HPDE6-E6E7 (cell line): ENCODE measurements around the gene ZBED4.

ENCODE experiments used
- DNase-seq: peaks from one replicate; pipeline ENCODE4 v3.0.0; 2011; ENCODE audit warnings: missing footprints; ENCODE audit errors: extremely low spot score

ZBED4 gene

GRCh38 chr22:49921508-49922278 lies 68.0 kb downstream of the ZBED4 start:
- DNase-seq = no peak

- no peak for DNase-seq
Observed at GRCh38 chr22:49922484-49922883, 68.8 kb downstream of the ZBED4 start.

- no peak for DNase-seq
Observed at GRCh38 chr22:49922926-49923325, 69.3 kb downstream of the ZBED4 start.

GRCh38 chr22:49923445-49923844 lies 69.8 kb downstream of the ZBED4 start:
- no peak for DNase-seq

GRCh38 chr22:49924113-49924833 lies 70.6 kb downstream of the ZBED4 start:
- DNase-seq = no peak

GRCh38 chr22:49925525-49926128 lies 72.0 kb downstream of the ZBED4 start:
- DNase-seq = no peak

GRCh38 chr22:49926916-49927315 lies 73.3 kb downstream of the ZBED4 start:
- no peak for DNase-seq

GRCh38 chr22:49927483-49928184 lies 74.0 kb downstream of the ZBED4 start:
- DNase-seq = no peak

GRCh38 chr22:49928185-49928495 lies 74.5 kb downstream of the ZBED4 start:
- no peak for DNase-seq

- DNase-seq = no peak
Observed at GRCh38 chr22:49928555-49929210, 75.0 kb downstream of the ZBED4 start.

- peak; percentile 78 for DNase-seq
Observed at GRCh38 chr22:49929211-49929979, 75.8 kb downstream of the ZBED4 start.

- DNase-seq = no peak
Observed at GRCh38 chr22:49929994-49930575, 76.4 kb downstream of the ZBED4 start.

GRCh38 chr22:49930596-49931412 lies 77.2 kb downstream of the ZBED4 start:
- DNase-seq = peak; percentile 68

GRCh38 chr22:49933236-49934159 lies 79.9 kb downstream of the ZBED4 start:
- no peak for DNase-seq

GRCh38 chr22:49934160-49934890 lies 80.7 kb downstream of the ZBED4 start:
- no peak for DNase-seq

GRCh38 chr22:49934891-49935557 lies 81.4 kb downstream of the ZBED4 start:
- DNase-seq = no peak

- no peak for DNase-seq
Observed at GRCh38 chr22:49935561-49935960, 81.9 kb downstream of the ZBED4 start.
